GM18907 (cell line): ENCODE results near the gene MAPK1IP1L.
"Not testable (repeated sequence)": the region's sequence is repeated elsewhere in the genome, so short reads cannot be mapped to it uniquely, and the experiment has no call there.

Experiments used
- ATAC-seq: cut with Tn5 transposase; IDR thresholded peaks from one replicate; pipeline ENCODE4 v1.9.1; 2021; ENCODE audit warnings: mild to moderate bottlenecking, moderate library complexity; ENCODE audit not compliant: unreplicated experiment

MAPK1IP1L gene

GRCh38 chr14:55053500-55053899 lies 2.1 kb downstream of the MAPK1IP1L start:
- ATAC-seq, result no peak

- no peak for ATAC-seq
Measured at GRCh38 chr14:55054098-55054497, 2.7 kb downstream of the MAPK1IP1L start.

GRCh38 chr14:55057919-55058318 lies 6.5 kb downstream of the MAPK1IP1L start:
- no peak for ATAC-seq

- no peak for ATAC-seq
Measured at GRCh38 chr14:55059333-55059732, 7.9 kb downstream of the MAPK1IP1L start.

GRCh38 chr14:55062517-55063351 lies 11.3 kb downstream of the MAPK1IP1L start:
- ATAC-seq, result no peak

GRCh38 chr14:55064896-55065295 lies 13.4 kb downstream of the MAPK1IP1L start:
- ATAC-seq, result not testable (repeated sequence)

- ATAC-seq, result no peak
Measured at GRCh38 chr14:55065411-55065810, 14.0 kb downstream of the MAPK1IP1L start.

GRCh38 chr14:55066223-55066622 lies 14.8 kb downstream of the MAPK1IP1L start:
- ATAC-seq, result no peak

- ATAC-seq, result no peak
Measured at GRCh38 chr14:55070981-55071411, 19.5 kb downstream of the MAPK1IP1L start.

GRCh38 chr14:55071870-55072640 lies 20.6 kb downstream of the MAPK1IP1L start:
- peak; percentile 61 for ATAC-seq

- ATAC-seq, result no peak
Measured at GRCh38 chr14:55073856-55074255, 22.4 kb downstream of the MAPK1IP1L start.

GRCh38 chr14:55074662-55075061 lies 23.2 kb downstream of the MAPK1IP1L start:
- ATAC-seq, result peak; percentile 48

- ATAC-seq, result no peak
Measured at GRCh38 chr14:55075628-55076175, 24.3 kb downstream of the MAPK1IP1L start.

GRCh38 chr14:55077170-55078151 lies 26.0 kb downstream of the MAPK1IP1L start:
- no peak for ATAC-seq

- not testable (repeated sequence) for ATAC-seq
Measured at GRCh38 chr14:55079961-55080360, 28.5 kb downstream of the MAPK1IP1L start.

- ATAC-seq, result no peak
Measured at GRCh38 chr14:55084401-55085059, 33.1 kb downstream of the MAPK1IP1L start.

- no peak for ATAC-seq
Measured at GRCh38 chr14:55085060-55085660, 33.7 kb downstream of the MAPK1IP1L start.

- ATAC-seq, result no peak
Measured at GRCh38 chr14:55086938-55087337, 35.5 kb downstream of the MAPK1IP1L start.

GRCh38 chr14:55088356-55088755 lies 36.9 kb downstream of the MAPK1IP1L start:
- no peak for ATAC-seq
